Stimulated activated CD8-positive, alpha-beta memory T cell treated with anti-CD3 and anti-CD28 coated beads, Interleukin-12 subunit alpha, Interleukin-12 subunit beta, amount 100 ng/mL, for 24 hours (primary cell): Measurements from ENCODE around the gene GBP3.
"Not testable (repeated sequence)": the region's sequence is repeated elsewhere in the genome, so short reads cannot be mapped to it uniquely, and the experiment has no call there.

ENCODE experiments used
- DNase-seq: peaks from one replicate; pipeline ENCODE4 v3.0.0-alpha.2; 2020; ENCODE audit errors: extremely low read depth

Gene GBP3

GRCh38 chr1:89041119-89041641 is 18.5 kb upstream of the GBP3 start:
- DNase-seq: no peak

GRCh38 chr1:89040315-89040626 is 17.6 kb upstream of the GBP3 start:
- DNase-seq: no peak

DNA sequence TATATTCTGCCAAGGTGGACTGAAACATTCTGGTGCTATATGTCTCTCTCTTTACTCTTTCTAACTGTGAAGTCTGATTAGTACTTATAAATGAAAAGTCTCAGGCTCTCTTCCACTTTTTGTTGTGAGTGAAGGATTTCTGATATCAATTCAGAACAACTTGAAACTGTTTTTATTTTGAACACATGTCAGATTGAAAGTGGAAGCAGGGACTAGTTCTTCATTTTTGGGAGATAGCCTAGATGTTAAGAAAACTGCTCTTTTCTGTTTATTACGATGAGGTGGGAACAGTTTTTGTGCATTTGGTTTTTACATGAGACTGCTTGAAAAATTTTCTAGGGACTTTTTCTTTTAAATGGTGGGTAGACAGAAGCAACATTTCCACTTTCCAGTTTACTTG is 14.5 kb upstream of the GBP3 start:
- DNase-seq: no peak

- no peak for DNase-seq
Observed at GRCh38 chr1:89035080-89035479, 12.4 kb upstream of the GBP3 start.

DNA sequence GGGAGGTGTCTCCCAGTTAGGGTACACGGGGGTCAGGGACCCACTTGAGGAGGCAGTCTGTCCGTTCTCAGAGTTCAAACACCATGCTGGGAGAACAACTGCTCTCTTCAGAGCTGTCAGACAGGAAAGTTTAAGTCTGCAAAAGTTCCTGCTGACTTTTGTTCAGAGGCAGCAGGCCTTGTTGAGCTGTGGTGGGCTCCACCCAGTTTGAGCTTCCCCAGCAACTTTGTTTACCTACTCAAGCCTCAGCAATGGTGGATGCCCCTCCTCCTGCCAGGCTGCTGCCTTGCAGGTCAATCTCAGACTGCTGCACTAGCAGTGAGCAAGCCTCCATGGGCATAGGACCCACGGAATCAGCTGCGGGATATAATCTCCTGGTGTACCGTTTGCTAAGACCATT is 11.3 kb upstream of the GBP3 start:
- not testable (repeated sequence) for DNase-seq

DNA sequence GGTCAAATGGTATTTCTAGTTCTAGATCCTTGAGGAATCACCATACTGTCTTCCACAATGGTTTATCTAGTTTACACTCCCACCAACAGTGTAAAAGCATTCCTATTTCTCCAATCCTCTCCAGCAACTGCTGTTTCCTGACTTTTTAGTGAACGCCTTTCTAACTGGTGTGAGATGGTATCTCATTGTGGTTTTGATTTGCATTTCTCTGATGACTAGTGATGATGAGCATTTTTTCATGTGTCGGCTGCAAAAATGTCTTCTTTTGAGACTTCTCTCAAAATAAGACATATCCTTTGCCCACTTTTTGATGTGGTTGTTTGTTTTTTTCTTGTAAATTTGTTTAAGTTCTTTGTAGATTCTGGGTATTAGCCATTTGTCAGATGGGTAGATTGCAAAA is 6.4 kb upstream of the GBP3 start:
- not testable (repeated sequence) for DNase-seq

- DNase-seq: no peak
Observed at GRCh38 chr1:89025928-89026327, 3.3 kb upstream of the GBP3 start.

DNA sequence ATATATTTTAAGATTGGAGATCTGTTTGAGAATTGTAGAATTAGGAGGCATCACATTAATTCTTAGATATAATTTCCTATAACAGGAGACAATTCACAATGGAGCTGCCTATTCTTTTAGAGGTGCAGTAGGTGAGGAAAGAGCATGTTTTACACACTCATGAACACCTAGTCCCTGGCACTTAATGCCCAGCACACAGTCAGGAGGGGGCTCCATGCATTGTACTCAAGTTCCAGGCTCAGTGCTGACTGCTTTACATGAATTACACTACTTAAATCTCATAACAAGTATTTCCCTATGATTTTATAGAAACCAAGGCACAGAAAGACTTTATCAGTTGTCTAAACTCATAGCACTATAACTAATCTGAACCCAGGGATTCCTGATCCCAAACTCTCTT is 360 bp upstream of the GBP3 start:
- no peak for DNase-seq

DNA sequence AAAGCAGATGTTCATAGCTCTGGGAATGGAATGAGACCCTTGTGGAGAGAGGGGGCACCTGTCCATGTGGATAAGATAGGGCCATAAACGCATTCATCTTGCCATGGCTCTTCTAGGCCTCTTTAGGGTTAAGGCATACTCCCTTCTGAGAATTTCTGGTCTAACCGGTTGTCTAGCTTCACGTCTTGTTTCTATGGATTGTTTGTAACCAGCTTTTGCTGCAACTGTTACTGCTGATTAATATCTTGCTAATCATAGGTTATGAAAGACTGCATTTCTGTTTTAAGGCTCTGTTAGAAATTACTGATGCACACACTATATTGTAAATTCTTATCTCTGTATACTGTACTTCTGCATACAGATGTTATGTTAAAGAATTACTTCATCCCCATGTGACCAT is 4.3 kb downstream of the GBP3 start:
- DNase-seq: not testable (repeated sequence)

DNA sequence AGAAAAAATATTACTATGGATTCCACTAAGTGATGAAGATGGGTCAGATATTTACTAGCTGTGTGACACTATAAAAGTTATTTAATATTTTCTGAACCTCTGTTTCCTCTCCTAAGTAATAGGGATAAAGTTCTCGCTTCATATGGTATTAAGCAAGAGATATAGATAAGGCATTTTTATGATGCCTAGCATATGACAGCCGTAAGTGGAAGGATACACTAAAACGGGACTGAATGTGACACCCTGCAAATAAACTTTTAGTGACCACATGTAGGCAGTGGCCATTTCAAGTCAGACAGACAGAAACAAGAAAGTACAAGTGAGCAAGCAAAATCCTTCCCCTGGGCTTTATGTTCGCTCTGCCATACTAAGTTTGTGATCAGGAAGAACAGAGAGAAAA is 14.2 kb downstream of the GBP3 start:
- no peak for DNase-seq

- DNase-seq: no peak
Observed at GRCh38 chr1:89005286-89006151, 17.1 kb downstream of the GBP3 start.

DNA sequence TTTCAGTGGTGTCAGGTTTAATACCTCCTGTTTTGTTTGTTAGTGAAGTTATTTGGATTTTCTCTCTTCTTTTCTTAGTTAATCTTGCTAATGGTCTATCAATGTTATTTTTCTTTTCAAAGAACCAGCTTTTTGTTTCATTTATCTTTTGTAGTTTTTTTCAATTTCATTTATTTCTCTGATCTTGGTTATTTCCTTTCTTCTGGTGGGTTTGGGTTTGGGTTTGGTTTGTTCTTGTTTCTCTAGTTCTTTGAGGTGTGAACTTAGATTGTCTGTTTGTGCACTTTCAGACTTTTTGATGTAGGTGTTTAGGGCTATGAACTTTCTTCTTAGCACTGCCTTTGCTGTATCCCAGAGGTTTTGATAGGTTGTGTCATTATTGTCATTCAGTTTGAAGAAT is 20.5 kb downstream of the GBP3 start:
- not testable (repeated sequence) for DNase-seq

DNA sequence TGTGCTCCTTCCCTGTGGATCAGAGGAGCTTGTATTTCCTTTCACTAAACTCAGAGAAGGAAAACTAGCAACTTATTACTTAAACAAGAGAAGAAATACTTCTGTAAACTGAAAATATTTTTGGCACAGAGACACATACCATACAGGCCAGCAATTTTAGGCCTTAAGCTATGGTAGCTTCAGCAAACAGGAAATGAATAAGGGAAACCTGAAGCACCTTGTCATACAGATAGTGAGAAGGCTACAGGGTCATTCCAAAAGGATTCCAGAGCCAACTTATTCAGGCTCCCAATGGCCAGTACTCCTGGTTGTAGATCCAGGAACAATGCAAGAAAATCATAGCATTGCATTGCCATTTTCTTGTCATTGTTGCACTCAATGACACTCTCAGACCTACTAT is 21.2 kb downstream of the GBP3 start:
- no peak for DNase-seq

DNA sequence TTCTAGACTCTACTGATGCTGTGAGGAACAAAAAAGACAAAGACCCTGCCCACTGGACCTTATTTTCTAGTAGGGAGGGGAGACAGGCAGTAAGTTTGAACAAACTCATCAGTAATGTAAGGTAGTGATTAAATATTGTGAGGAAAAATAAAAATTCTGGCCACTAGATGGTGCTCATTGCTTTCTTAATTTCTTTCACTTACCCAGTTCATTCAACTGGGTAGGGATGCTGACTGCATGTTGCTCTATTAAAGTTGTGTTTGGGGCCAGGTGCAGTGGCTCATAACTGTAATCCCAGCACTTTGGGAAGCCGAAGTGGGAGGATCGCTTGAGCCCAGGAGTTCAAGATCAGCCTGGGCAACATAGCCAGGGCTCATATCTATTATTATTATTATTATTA is 23.9 kb downstream of the GBP3 start:
- no peak for DNase-seq

DNA sequence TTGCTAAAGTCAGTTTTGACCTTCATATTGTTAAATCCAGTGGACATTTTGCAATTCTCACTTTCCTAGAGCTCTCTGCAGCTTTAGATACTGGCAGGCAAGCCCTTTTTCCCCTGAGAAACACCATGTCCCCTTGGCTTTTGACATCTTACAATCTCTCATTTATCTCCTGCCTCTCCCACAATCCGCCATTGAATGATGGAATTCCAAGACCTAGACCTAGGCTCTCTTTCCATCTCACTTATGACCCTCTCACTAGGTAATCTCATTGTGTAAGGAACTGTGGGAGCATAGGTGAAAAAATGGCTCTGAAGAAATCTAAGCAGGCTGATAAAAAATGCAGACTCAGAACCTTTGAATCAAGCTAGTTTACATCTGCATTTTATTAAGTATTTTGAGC is 32.2 kb downstream of the GBP3 start:
- no peak for DNase-seq

DNA sequence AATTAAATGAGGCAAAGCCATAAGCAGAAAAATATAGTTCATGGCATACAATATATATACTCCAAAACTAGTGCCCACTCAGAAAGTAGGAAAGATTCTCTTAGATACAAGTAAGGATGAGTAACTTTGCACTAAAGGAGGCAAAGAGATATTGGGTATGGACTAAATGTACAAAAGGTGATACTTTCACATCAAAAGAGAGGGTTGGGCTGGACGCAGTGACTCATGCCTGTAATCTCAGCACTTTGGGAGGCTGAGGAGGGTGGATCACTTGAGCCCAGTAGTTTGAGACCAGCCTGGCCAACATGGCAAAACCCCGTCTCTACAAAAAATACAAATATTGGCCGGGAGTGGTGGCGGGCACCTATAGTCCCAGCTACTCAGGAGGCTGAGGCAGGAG is 37.0 kb downstream of the GBP3 start:
- no peak for DNase-seq

GRCh38 chr1:88985032-88985431 is 37.6 kb downstream of the GBP3 start:
- DNase-seq: no peak

DNA sequence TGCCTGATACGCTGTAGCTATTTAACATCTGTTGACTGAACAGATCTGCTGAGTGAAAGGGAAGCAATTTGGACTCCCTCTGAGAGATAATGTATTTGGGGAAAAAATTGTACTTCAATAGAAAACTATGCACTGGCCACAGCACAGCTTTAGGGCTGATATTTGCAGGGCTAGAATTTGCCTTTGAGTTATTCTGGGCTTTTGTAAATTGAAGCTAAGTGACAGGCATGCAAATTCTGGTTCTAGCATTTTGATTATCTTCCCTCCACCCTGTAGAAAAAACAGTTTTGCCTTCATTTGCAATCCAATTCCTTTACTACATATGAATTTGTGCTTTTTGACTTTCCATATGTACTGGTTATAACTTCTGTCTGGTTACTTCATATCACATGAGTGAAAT is 38.1 kb downstream of the GBP3 start:
- DNase-seq: no peak

DNA sequence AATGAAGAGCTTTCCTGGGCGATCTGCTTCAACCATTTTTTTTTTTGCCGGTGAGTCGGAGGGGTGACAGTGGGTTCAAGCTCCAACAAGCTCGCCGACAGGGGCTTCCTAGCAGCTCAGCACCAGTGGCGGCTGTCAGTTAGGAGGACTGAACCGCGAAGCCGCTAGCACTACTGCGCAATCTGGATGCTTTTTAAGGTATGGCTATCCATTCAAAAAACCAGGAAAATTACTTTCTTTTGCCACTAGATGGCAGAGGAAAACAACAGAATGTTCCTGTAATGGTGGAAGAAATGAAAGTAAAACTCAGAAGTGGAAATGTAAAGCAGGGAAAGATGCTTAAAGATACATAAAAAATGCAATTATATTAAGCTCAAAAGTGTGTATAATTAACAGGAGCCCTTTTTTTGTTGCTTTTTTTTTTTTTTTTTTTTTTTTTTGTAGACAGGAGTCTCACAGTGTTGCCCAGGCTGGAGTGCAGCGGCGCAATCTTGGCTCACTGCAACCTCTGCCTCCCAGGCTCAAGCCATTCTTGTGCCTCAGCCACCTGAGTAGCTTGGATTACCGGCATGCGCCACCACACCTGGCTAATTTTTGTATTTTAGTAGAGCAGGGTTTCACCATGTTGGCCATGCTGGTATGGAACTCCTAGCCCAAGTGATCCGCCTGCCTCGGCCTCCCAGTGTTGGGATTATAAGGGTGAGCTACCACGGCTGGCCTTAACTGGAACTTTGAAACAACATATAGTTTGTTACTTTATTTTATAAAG is 38.7 kb downstream of the GBP3 start:
- no peak for DNase-seq

- no peak for DNase-seq
Observed at GRCh38 chr1:88982055-88982454, 40.6 kb downstream of the GBP3 start.

- not testable (repeated sequence) for DNase-seq
Observed at GRCh38 chr1:88981506-88981905, 41.2 kb downstream of the GBP3 start.

DNA sequence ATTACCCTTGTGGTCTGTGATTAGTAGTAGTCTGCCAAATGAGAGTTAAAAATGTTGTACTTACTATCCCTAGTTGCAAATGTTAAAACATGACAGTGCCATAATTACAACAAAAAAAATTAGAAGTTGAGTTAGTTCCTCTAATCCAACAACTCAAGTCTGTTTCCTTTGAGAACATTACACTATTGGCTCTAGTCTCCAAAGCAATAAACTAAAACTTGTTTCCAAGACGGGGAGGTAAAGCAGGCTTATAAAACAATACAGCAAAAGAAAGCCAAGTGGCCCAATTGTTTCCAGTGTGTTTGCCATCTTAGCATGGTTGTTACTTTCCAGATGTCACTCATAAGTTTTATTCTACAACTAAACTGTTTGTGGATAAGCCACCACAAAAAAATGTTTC is 41.8 kb downstream of the GBP3 start:
- DNase-seq: no peak

GRCh38 chr1:88979749-88980116 is 42.9 kb downstream of the GBP3 start:
- DNase-seq: no peak
